Measurements from ENCODE around the gene NIT1. TPM values are rescaled to one million over a fixed set of nuclear protein-coding genes. Genes with fewer than 3 reads are reported as not detected.

Gene NIT1
- total and polyA plus RNA-seq, 7 donors: 24.4 to 66.6 (median 39.6) TPM

- H3K27me3 ChIP-seq: no peaks in the 10 kb centered on the region
- peak overlapping the region in 3 of 4 donors; percentile 82 to 96 (median 90) for H3K4me3 ChIP-seq
- no peaks in the 10 kb centered on the region for H3K9me3 ChIP-seq
- 52 to 66% methylated on average over 9 of the region's 9 CpGs for WGBS, 2 donors
- no peak for TF ChIP-seq POLR2AphosphoS5 (IDR thresholded peaks at IDR 0.05)
- no peak for TF ChIP-seq EP300 (IDR thresholded peaks at IDR 0.05)
- no peak for TF ChIP-seq CTCF (IDR thresholded peaks at IDR 0.05)
- TF ChIP-seq POLR2A (IDR thresholded peaks at IDR 0.05): no peak
- DNase-seq: no peak
- intact Hi-C loops (cut with DNase I): loop anchor here (2.0 to 5.0 kb wide), 2 partner anchors 26 to 41 kb away; partner anchors contain the start of genes DEDD, NIT1 and PFDN2
- peaks cover 0 to 42% (median 7%) of the 10 kb centered on the region in 4 donors for H3K36me3 ChIP-seq
- H3K27ac ChIP-seq: peak overlapping the region; percentile 86 to 93 (median 90)
- H3K4me1 ChIP-seq: peaks cover 0 to 43% (median 39%) of the 10 kb centered on the region in 4 donors
These were observed 40.6 kb downstream of the NIT1 start for GRCh38 chr1:161158316-161159010.

- peaks cover 0 to 42% (median 39%) of the 10 kb centered on the region in 4 donors for H3K4me1 ChIP-seq
- 1 to 3% methylated on average over 60 of the region's 60 CpGs for WGBS, 2 donors
These were observed 41.4 kb downstream of the NIT1 start, which contains the start of gene USP21 for GRCh38 chr1:161159087-161159912. Gene USP21 (plus strand): TSS chr1:161159500. CDS start chr1:161160641, 1,141 bp downstream.

GRCh38 chr1:161159913-161160243 lies 42.0 kb downstream of the NIT1 start:
- H3K27me3 ChIP-seq: no peaks in the 10 kb centered on the region
- 7 to 12% methylated on average over 11 of the region's 11 CpGs for WGBS, 2 donors
- DNase-seq: no peak
- H3K4me1 ChIP-seq: peaks cover 0 to 37% (median 33%) of the 10 kb centered on the region in 4 donors
- H3K36me3 ChIP-seq: peaks cover 0 to 55% (median 9%) of the 10 kb centered on the region in 4 donors
- peak overlapping the region; percentile 82 to 97 (median 93) for H3K4me3 ChIP-seq
- intact Hi-C loops (cut with DNase I): loop anchor here (2.0 to 5.0 kb wide), 2 partner anchors 27 to 43 kb away; partner anchors contain the start of genes DEDD, NIT1 and PFDN2
- peak overlapping the region; percentile 86 to 93 (median 90) for H3K27ac ChIP-seq
- TF ChIP-seq EP300 (IDR thresholded peaks at IDR 0.05) (no peak), POLR2A (IDR thresholded peaks at IDR 0.05) (no peak), POLR2AphosphoS5 (IDR thresholded peaks at IDR 0.05) (no peak), CTCF (IDR thresholded peaks at IDR 0.05) (no peak)
- H3K9me3 ChIP-seq: no peaks in the 10 kb centered on the region

More at GRCh38 chr1:161159087-161159912, 41.4 kb downstream of the NIT1 start, which contains the start of gene USP21:
- Histone ChIP-seq H3K27me3 (no peaks in the 10 kb centered on the region), H3K27ac (peak within 1 kb of the TSS; percentile 86 to 93 (median 90)), H3K36me3 (peaks cover 0 to 50% (median 9%) of the 10 kb centered on the region in 4 donors), H3K4me3 (peak within 1 kb of the TSS; percentile 82 to 97 (median 93)), H3K9me3 (no peaks in the 10 kb centered on the region)
- peak in 3 of 4 donors; percentile 50 to 78 (median 71) for TF ChIP-seq POLR2AphosphoS5 (IDR thresholded peaks at IDR 0.05)
- peak; percentile 47 to 52 for TF ChIP-seq POLR2A (IDR thresholded peaks at IDR 0.05)
- TF ChIP-seq EP300 (IDR thresholded peaks at IDR 0.05): no peak
- TF ChIP-seq CTCF (IDR thresholded peaks at IDR 0.05): peak in 2 of 4 experiments; percentile 17 to 32
- DNase-seq: peak; percentile 96
- intact Hi-C loops (cut with DNase I): loop anchor here (2.0 to 5.0 kb wide), 2 partner anchors 26 to 42 kb away; partner anchors contain the start of genes DEDD, NIT1 and PFDN2

GRCh38 chr1:161160671-161161145 lies 42.8 kb downstream of the NIT1 start:
- H3K27me3 ChIP-seq: no peaks in the 10 kb centered on the region
- no peaks in the 10 kb centered on the region for H3K9me3 ChIP-seq
- intact Hi-C loops (cut with DNase I): no loop called here
- no peak for TF ChIP-seq EP300 (IDR thresholded peaks at IDR 0.05)
- no peak for TF ChIP-seq POLR2A (IDR thresholded peaks at IDR 0.05)
- no peak for TF ChIP-seq POLR2AphosphoS5 (IDR thresholded peaks at IDR 0.05)
- no peak for TF ChIP-seq CTCF (IDR thresholded peaks at IDR 0.05)
- no peak overlapping the region for H3K4me3 ChIP-seq
- H3K4me1 ChIP-seq: peaks cover 0 to 41% (median 36%) of the 10 kb centered on the region in 4 donors
- 95% methylated on average over 22 of the region's 22 CpGs for WGBS, 2 donors
- H3K27ac ChIP-seq: peak overlapping the region in 3 of 4 donors; percentile 86 to 93 (median 92)
- peaks cover 0 to 57% (median 9%) of the 10 kb centered on the region in 4 donors for H3K36me3 ChIP-seq
- DNase-seq: no peak
